ENCODE measurements around the gene OR52W1. TPM values are rescaled to one million over a fixed set of nuclear protein-coding genes. Genes with fewer than 3 reads are reported as not detected.

OR52W1 gene
- total RNA-seq, 2 donors from 2014 or later, result not detected

Other genes starting within 250 kb of the OR52W1 start
- not detected for gene OR56A5, start 230.7 kb upstream of the OR52W1 start, total RNA-seq
- not detected for gene OR52L1, start 212.2 kb upstream of the OR52W1 start, total RNA-seq
- not detected for gene OR56A4, start 192.3 kb upstream of the OR52W1 start, total RNA-seq
- not detected for gene OR56A1, start 168.5 kb upstream of the OR52W1 start, total RNA-seq
- gene OR56B4, start 91.5 kb upstream of the OR52W1 start, total RNA-seq, result not detected
- not detected for gene OR52B2, start 28.9 kb upstream of the OR52W1 start, total RNA-seq
- gene C11orf42, start 6.3 kb downstream of the OR52W1 start, total RNA-seq, result not detected
- 10 to 100 TPM; 53.4 to 63.2 TPM for gene FHIP1B, start 35.4 kb downstream of the OR52W1 start, total RNA-seq
- gene CNGA4, start 39.9 kb downstream of the OR52W1 start, total RNA-seq, result not detected
- gene CCKBR, start 60.6 kb downstream of the OR52W1 start, total RNA-seq, result not detected
- gene CAVIN3, start 121.3 kb downstream of the OR52W1 start, total RNA-seq, result 100 to 1,000 TPM; 303 to 717 TPM
- gene SMPD1, start 191.2 kb downstream of the OR52W1 start, total RNA-seq, result 10 to 100 TPM; 36.6 to 51.3 TPM
- gene APBB1, start 219.9 kb downstream of the OR52W1 start, total RNA-seq, result 10 to 100 TPM; 40.0 to 63.6 TPM
- gene HPX, start 241.8 kb downstream of the OR52W1 start, total RNA-seq, result 1 to 10 TPM in 1 of 2 donors, under 1 TPM in 1; 0.54 to 2.9 TPM